OCI-LY3 (cell line): ENCODE data around the gene PADI2.

Experiments
- H2AFZ ChIP-seq: fragments of 200-600, 300-600 bp; shearing (Covaris generic); 2 replicates; pipeline ENCODE4 v1.6.0; 2014; ENCODE audit warnings: antibody characterized with exemption, low read depth, low read length
- H3K27ac ChIP-seq: fragments of 200-600, 300-600 bp; sonication (generic); 2 replicates; pipeline ENCODE4 v1.5.1; 2014; ENCODE audit warnings: mild to moderate bottlenecking, low read length, moderate library complexity, mixed read lengths
- H3K27me3 ChIP-seq: fragments of 200-600, 300-600 bp; sonication (generic); 2 replicates; pipeline ENCODE4 v1.6.1; 2014; ENCODE audit warnings: low read depth, low read length, mixed read lengths
- H3K36me3 ChIP-seq: fragments of 200-600, 300-600 bp; sonication (generic); replicated peaks from 2 replicates; pipeline ENCODE3; 2014; ENCODE audit warnings: low read depth, low read length, mixed read lengths
- H3K4me1 ChIP-seq: fragments of 300-600, 200-600 bp; sonication (generic); 2 replicates; pipeline ENCODE4 v1.6.1; 2014; ENCODE audit warnings: low read length, mixed read lengths
- H3K4me2 ChIP-seq: fragments of 200-600, 300-600 bp; sonication (generic); 2 replicates; pipeline ENCODE4 v1.6.1; 2014; ENCODE audit warnings: low read length, mixed read lengths
- H3K4me3 ChIP-seq: fragments of 300-600, 200-600 bp; sonication (generic); 2 replicates; pipeline ENCODE4 v1.5.1; 2014; ENCODE audit warnings: antibody characterized with exemption, mild to moderate bottlenecking, low read length, moderate library complexity
- H3K79me2 ChIP-seq: fragments of 300-600, 200-600 bp; shearing (Covaris generic); 2 replicates; pipeline ENCODE4 v1.6.1; 2014; ENCODE audit warnings: mild to moderate bottlenecking, low read length, mixed read lengths
- H3K9ac ChIP-seq: fragments of 300-600, 200-600 bp; shearing (Covaris generic); 2 replicates; pipeline ENCODE4 v1.6.0; 2014; ENCODE audit warnings: mild to moderate bottlenecking, low read length, moderate library complexity
- H3K9me3 ChIP-seq: fragments of 200-600, 300-600 bp; shearing (Covaris generic); 2 replicates; pipeline ENCODE4 v1.6.1; 2014; ENCODE audit warnings: low read length, mixed read lengths; ENCODE audit not compliant: insufficient read depth
- H4K20me1 ChIP-seq: fragments of 200-600, 300-600 bp; sonication (generic); 2 replicates; pipeline ENCODE4 v1.6.1; 2016; ENCODE audit warnings: low read length, mixed read lengths; ENCODE audit not compliant: insufficient read depth
- CTCF ChIP-seq: fragments of 200-600, 300-600 bp; sonication (generic); IDR thresholded peaks from 2 replicates; pipeline ENCODE4 v1.5.1; 2014; ENCODE audit warnings: antibody characterized with exemption, low read length, low read depth
- EZH2phosphoT487 ChIP-seq: fragments of 200-600 bp; shearing (Covaris generic); IDR thresholded peaks from 2 replicates; pipeline ENCODE4 v1.6.1; 2018; ENCODE audit warnings: antibody characterized with exemption, mixed run types, low read depth

PADI2 gene

GRCh38 chr1:17108786-17109185 is 10.5 kb downstream of the PADI2 start:
- Histone ChIP-seq H3K9ac (no peak overlapping the region), H3K27ac (no peak overlapping the region), H3K36me3 (no peaks in the 10 kb centered on the region), H3K4me2 (no peak overlapping the region), H3K4me1 (no peaks in the 10 kb centered on the region), H3K9me3 (no peaks in the 10 kb centered on the region), H3K79me2 (no peaks in the 10 kb centered on the region), H2AFZ (no peak overlapping the region), H4K20me1 (no peaks in the 10 kb centered on the region), H3K27me3 (no peaks in the 10 kb centered on the region), H3K4me3 (no peak overlapping the region)
- TF ChIP-seq CTCF (no peak), EZH2phosphoT487 (no peak)

- Histone ChIP-seq H3K27ac (no peak overlapping the region), H3K4me1 (no peaks in the 10 kb centered on the region), H3K9ac (no peak overlapping the region), H3K4me2 (no peak overlapping the region), H3K36me3 (no peaks in the 10 kb centered on the region), H3K9me3 (no peaks in the 10 kb centered on the region), H4K20me1 (no peaks in the 10 kb centered on the region), H3K27me3 (no peaks in the 10 kb centered on the region), H3K79me2 (no peaks in the 10 kb centered on the region), H3K4me3 (no peak overlapping the region), H2AFZ (no peak overlapping the region)
- TF ChIP-seq EZH2phosphoT487 (no peak), CTCF (no peak)
Observed at GRCh38 chr1:17108360-17108759, 10.9 kb downstream of the PADI2 start.

- Histone ChIP-seq H2AFZ (no peak overlapping the region), H3K4me2 (no peak overlapping the region), H3K27ac (no peak overlapping the region), H4K20me1 (no peaks in the 10 kb centered on the region), H3K27me3 (no peaks in the 10 kb centered on the region), H3K9me3 (no peaks in the 10 kb centered on the region), H3K36me3 (no peaks in the 10 kb centered on the region), H3K79me2 (no peaks in the 10 kb centered on the region), H3K4me3 (no peak overlapping the region), H3K9ac (no peak overlapping the region), H3K4me1 (no peaks in the 10 kb centered on the region)
- TF ChIP-seq EZH2phosphoT487 (no peak), CTCF (no peak)
Observed at GRCh38 chr1:17104782-17105181, 14.5 kb downstream of the PADI2 start.

- no peak for TF ChIP-seq EZH2phosphoT487
- TF ChIP-seq CTCF = no peak
- no peaks in the 10 kb centered on the region for H3K36me3 ChIP-seq
- no peak overlapping the region for H3K4me2 ChIP-seq
- H2AFZ ChIP-seq = no peak overlapping the region
- no peak overlapping the region for H3K9ac ChIP-seq
- H3K27me3 ChIP-seq = no peaks in the 10 kb centered on the region
- H3K4me1 ChIP-seq = no peaks in the 10 kb centered on the region
- H3K4me3 ChIP-seq = no peak overlapping the region
- H3K9me3 ChIP-seq = no peaks in the 10 kb centered on the region
- H3K79me2 ChIP-seq = no peaks in the 10 kb centered on the region
- H3K27ac ChIP-seq = no peak overlapping the region
- H4K20me1 ChIP-seq = no peaks in the 10 kb centered on the region
Observed at GRCh38 chr1:17102232-17102631, 17.0 kb downstream of the PADI2 start.
